ENCODE data around the gene HAUS7. TPM values are rescaled to one million over a fixed set of nuclear protein-coding genes. Genes with fewer than 3 reads are reported as not detected.

HAUS7 gene
- polyA plus RNA-seq, 1 experiment = 38.4 TPM

DNA sequence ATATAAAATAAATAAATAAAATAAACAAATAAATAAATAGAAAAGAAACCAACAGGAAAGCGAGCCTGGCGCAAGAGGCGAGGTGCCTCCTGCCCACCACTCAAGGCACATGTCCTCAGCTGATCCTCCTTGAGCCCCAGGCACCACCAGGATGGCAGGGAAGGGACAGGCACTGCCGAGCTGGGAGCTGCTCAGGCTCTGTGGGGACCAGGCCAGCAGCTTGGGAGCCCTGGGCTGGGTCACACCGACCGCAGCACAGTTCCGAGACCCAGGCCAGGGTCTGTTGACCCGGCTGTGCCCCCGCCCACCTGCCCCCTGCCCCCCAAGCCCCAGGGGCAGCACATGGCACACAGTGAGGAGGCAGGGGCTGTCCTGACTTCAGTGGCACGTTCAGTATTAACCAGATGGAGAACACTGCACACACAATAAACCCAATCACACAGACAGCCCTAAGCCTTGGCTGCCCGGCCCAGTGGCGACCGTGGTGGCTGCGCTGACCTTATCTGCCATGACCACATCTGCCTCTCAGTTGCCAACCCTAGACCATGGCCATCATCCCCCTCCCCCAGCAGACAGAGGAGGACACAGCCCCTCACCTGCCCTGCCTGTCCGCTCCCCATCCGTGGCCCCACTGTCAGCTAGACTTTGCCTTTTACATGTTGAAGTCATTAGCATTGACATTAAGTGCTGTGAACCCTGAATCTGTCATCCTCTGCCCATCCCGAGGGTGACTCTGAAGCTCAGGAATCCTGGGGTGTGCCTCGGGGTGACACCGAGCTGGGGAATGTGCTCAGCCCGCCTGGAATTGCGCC is 21.6 kb downstream of the HAUS7 start:
- TF ChIP-seq, protein P1, sequence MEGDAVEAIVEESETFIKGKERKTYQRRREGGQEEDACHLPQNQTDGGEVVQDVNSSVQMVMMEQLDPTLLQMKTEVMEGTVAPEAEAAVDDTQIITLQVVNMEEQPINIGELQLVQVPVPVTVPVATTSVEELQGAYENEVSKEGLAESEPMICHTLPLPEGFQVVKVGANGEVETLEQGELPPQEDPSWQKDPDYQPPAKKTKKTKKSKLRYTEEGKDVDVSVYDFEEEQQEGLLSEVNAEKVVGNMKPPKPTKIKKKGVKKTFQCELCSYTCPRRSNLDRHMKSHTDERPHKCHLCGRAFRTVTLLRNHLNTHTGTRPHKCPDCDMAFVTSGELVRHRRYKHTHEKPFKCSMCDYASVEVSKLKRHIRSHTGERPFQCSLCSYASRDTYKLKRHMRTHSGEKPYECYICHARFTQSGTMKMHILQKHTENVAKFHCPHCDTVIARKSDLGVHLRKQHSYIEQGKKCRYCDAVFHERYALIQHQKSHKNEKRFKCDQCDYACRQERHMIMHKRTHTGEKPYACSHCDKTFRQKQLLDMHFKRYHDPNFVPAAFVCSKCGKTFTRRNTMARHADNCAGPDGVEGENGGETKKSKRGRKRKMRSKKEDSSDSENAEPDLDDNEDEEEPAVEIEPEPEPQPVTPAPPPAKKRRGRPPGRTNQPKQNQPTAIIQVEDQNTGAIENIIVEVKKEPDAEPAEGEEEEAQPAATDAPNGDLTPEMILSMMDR (IDR thresholded peaks at IDR 0.05; ENCODE audit: insufficient read depth, low read depth, low read length) = no peak
- H3K27me3 ChIP-seq (ENCODE audit: control insufficient read depth, insufficient read depth, low read length) = no peaks in the 10 kb centered on the region
- DNase-seq (ENCODE audit: low read depth) = no peak
- ChIA-PET CTCF (interaction anchor here (0.8 kb wide), 1 partner anchor 35 kb away, joined by 3 read pairs; no protein-coding TSS in a partner anchor), POLR2A (no interaction called here)
- no peak overlapping the region for H3K4me3 ChIP-seq (ENCODE audit: low read depth, low read length)
- H3K36me3 ChIP-seq (ENCODE audit: control insufficient read depth, insufficient read depth, low read length) = peaks cover 1% of the 10 kb centered on the region; the same call in 1 of the 2 replicates

DNA sequence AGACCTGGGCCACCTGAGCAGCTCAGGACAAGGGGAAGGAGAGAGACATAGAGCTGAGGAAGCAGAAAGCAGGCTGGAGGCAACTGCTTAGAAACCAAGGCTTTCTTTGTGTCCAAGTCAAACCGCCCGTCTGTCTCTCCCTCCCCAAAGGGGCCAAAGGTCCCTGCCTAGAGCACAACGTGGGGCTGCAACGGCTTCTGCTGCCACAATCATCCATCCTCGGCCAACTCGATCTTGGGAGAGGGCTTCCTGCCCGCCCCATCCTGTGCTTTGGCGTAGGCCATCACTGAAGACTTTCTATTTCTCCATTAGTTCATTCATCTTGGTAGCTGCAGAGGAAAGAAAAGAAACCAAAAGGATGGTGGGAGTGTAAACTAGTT is 22.8 kb downstream of the HAUS7 start:
- no peak overlapping the region for H3K4me3 ChIP-seq (ENCODE audit: low read depth, low read length)
- no peak for DNase-seq (ENCODE audit: low read depth)
- ChIA-PET CTCF (no interaction called here), POLR2A (no interaction called here)
- TF ChIP-seq, protein P1 (IDR thresholded peaks at IDR 0.05; ENCODE audit: insufficient read depth, low read depth, low read length) = no peak
- peaks cover 1% of the 10 kb centered on the region; the same call in 1 of the 2 replicates for H3K36me3 ChIP-seq (ENCODE audit: control insufficient read depth, insufficient read depth, low read length)
- H3K27me3 ChIP-seq (ENCODE audit: control insufficient read depth, insufficient read depth, low read length) = no peaks in the 10 kb centered on the region

DNA sequence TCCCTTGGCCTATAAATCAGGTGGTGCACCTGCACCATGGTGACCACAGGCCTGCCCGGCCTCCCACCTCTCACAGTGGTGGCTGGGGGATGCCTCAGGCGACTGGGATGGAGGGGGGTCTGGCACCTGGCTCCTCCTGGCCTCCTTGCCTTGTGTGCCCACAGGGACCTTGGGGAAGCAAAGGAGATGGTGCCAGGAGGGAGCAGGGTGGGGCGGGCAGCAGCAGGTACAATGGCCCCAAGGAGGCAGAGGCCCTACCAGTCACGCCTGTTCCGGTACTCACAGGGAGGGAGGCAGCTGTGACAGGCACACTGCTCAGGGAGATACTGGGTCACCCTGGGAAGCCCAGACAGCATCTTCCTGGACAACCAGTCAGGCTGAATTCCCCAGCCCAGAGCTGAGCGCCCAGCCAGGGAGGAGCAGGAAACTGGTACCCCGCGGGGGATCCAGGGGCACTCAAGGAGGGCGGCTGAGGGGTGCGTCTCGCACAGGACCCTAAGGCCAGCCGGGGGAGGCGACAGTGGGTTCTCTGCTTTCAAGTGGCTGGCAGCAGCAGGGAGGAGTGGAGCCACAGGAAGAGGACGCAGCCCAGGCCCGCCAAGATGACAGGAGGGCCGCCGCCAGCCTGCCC is 23.3 kb downstream of the HAUS7 start:
- Histone ChIP-seq H3K4me3 (ENCODE audit: low read depth, low read length) (no peak overlapping the region), H3K36me3 (ENCODE audit: control insufficient read depth, insufficient read depth, low read length) (peaks cover 1% of the 10 kb centered on the region; the same call in 1 of the 2 replicates), H3K27me3 (ENCODE audit: control insufficient read depth, insufficient read depth, low read length) (no peaks in the 10 kb centered on the region)
- ChIA-PET CTCF (no interaction called here), POLR2A (no interaction called here)
- TF ChIP-seq, protein P1 (IDR thresholded peaks at IDR 0.05; ENCODE audit: insufficient read depth, low read depth, low read length) = no peak
- no peak for DNase-seq (ENCODE audit: low read depth)

DNA sequence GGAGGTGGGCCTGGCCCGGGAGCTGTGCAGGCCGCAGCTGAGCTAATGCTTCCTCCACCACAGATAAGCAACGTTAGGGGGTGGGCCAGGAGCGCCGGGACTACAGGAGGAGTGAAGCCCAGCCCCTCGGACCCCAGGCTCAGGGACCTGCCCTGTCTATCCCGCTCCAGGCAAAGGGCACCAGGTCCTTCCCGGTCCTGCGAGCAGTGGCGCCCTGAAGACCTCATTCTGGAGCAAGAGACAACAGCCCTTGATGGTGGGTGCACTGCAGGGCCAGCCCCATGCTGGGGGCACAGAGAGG is 23.8 kb downstream of the HAUS7 start:
- TF ChIP-seq, protein P1 (IDR thresholded peaks at IDR 0.05; ENCODE audit: insufficient read depth, low read depth, low read length) = no peak
- Histone ChIP-seq H3K36me3 (ENCODE audit: control insufficient read depth, insufficient read depth, low read length) (peaks cover 1% of the 10 kb centered on the region; the same call in 1 of the 2 replicates), H3K27me3 (ENCODE audit: control insufficient read depth, insufficient read depth, low read length) (no peaks in the 10 kb centered on the region), H3K4me3 (ENCODE audit: low read depth, low read length) (no peak overlapping the region)
- ChIA-PET POLR2A (no interaction called here), CTCF (no interaction called here)
- DNase-seq (ENCODE audit: low read depth) = no peak

DNA sequence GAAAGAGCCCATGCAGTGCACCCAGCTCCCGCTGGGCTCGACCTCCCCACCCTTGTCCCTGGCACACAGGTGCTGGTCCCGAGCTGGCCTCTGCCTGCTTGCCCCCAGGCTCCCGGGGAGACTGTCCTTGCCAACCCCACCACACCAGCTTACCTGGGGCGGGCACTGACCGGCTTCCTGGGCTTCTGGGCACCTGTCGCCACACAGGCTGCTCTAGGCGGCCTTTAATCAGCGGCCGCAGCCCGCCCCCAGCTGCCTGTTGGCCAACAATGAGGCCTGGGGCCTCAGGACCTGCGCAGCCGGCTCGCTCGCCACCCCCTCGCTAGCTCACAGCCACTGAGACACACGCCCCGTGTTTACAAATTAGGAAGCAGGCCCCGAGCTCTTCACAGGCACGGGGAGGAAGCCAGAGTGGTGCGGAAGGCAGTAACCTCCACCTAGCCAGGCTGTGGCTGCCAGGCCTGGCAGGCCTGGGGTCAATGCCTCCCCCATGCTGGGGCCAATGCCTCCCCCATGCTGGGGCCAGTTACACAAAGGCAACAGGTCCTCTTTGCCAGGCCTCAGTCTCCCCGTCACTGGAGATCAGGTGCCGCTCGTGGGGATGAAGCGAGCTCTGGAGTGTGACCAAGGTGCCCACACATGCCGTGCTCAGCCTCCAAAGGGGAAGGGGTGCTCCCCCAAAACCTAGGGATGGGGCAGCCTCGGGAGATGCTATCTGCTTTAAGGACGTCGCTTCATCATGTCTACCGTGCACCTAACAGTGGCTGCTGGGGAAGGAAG is 24.3 kb downstream of the HAUS7 start, which contains the start of gene TREX2:
TSS of gene TREX2 (minus strand) at position 201 of the 780 bp plus-strand sequence. CDS start 626 bp downstream, outside the sequence.
- TF ChIP-seq, protein P1 (IDR thresholded peaks at IDR 0.05; ENCODE audit: insufficient read depth, low read depth, low read length) = no peak
- no peak within 1 kb of the TSS for H3K4me3 ChIP-seq (ENCODE audit: low read depth, low read length)
- DNase-seq (ENCODE audit: low read depth) = no peak
- ChIA-PET CTCF (no interaction called here), POLR2A (no interaction called here)
- H3K27me3 ChIP-seq (ENCODE audit: control insufficient read depth, insufficient read depth, low read length) = no peaks in the 10 kb centered on the region
- H3K36me3 ChIP-seq (ENCODE audit: control insufficient read depth, insufficient read depth, low read length) = peaks cover 1% of the 10 kb centered on the region; the same call in 1 of the 2 replicates

All from BJ (cell line).